ENCODE results near the gene CTNND2. TPM values are rescaled to one million over a fixed set of nuclear protein-coding genes. Genes with fewer than 3 reads are reported as not detected.

CTNND2 gene
- total RNA-seq, 1 donor from 2014 or later = 18.4 TPM

- intact Hi-C loops (cut with micrococcal nuclease) = no loop called here
- H3K4me1 ChIP-seq = no peaks in the 10 kb centered on the region
- no peaks in the 10 kb centered on the region for H3K27me3 ChIP-seq (ENCODE audit: low read depth)
- H3K9me3 ChIP-seq (replicated peaks) = no peaks in the 10 kb centered on the region
- H3K27ac ChIP-seq (replicated peaks) = no peak overlapping the region
- no peaks in the 10 kb centered on the region for H3K36me3 ChIP-seq
- no peak overlapping the region for H3K4me3 ChIP-seq
- no peak for DNase-seq
- TF ChIP-seq CTCF (IDR thresholded peaks at IDR 0.05; ENCODE audit: borderline replicate concordance) = no peak
These were observed 188.6 kb downstream of the CTNND2 start for GRCh38 chr5:11715461-11716196.

- Histone ChIP-seq H3K4me3 (no peak overlapping the region), H3K36me3 (no peaks in the 10 kb centered on the region), H3K9me3 (replicated peaks) (no peaks in the 10 kb centered on the region), H3K27me3 (ENCODE audit: low read depth) (no peaks in the 10 kb centered on the region), H3K4me1 (no peaks in the 10 kb centered on the region), H3K27ac (replicated peaks) (no peak overlapping the region)
- no peak for TF ChIP-seq CTCF (IDR thresholded peaks at IDR 0.05; ENCODE audit: borderline replicate concordance)
- no peak for DNase-seq
- intact Hi-C loops (cut with micrococcal nuclease) = no loop called here
These were observed 192.3 kb downstream of the CTNND2 start for GRCh38 chr5:11711932-11712331.

- intact Hi-C loops (cut with micrococcal nuclease) = no loop called here
- H3K4me3 ChIP-seq = no peak overlapping the region
- no peak for TF ChIP-seq CTCF (IDR thresholded peaks at IDR 0.05; ENCODE audit: borderline replicate concordance)
- no peak overlapping the region for H3K27ac ChIP-seq (replicated peaks)
- no peak for DNase-seq
- no peaks in the 10 kb centered on the region for H3K27me3 ChIP-seq (ENCODE audit: low read depth)
- no peaks in the 10 kb centered on the region for H3K4me1 ChIP-seq
- no peaks in the 10 kb centered on the region for H3K36me3 ChIP-seq
- no peaks in the 10 kb centered on the region for H3K9me3 ChIP-seq (replicated peaks)
These were observed 195.2 kb downstream of the CTNND2 start for GRCh38 chr5:11709021-11709420.

- H3K9me3 ChIP-seq (replicated peaks) = no peaks in the 10 kb centered on the region
- no peaks in the 10 kb centered on the region for H3K36me3 ChIP-seq
- no peaks in the 10 kb centered on the region for H3K4me1 ChIP-seq
- intact Hi-C loops (cut with micrococcal nuclease) = no loop called here
- no peak overlapping the region for H3K27ac ChIP-seq (replicated peaks)
- TF ChIP-seq CTCF (IDR thresholded peaks at IDR 0.05; ENCODE audit: borderline replicate concordance) = no peak
- H3K27me3 ChIP-seq (ENCODE audit: low read depth) = no peaks in the 10 kb centered on the region
- H3K4me3 ChIP-seq = no peak overlapping the region
- no peak for DNase-seq
These were observed 199.3 kb downstream of the CTNND2 start for GRCh38 chr5:11704916-11705315.

GRCh38 chr5:11700391-11700790, 203.9 kb downstream of the CTNND2 start:
- no peak for DNase-seq
- intact Hi-C loops (cut with micrococcal nuclease) = no loop called here
- H3K27me3 ChIP-seq (ENCODE audit: low read depth) = no peaks in the 10 kb centered on the region
- TF ChIP-seq CTCF (IDR thresholded peaks at IDR 0.05; ENCODE audit: borderline replicate concordance) = no peak
- no peaks in the 10 kb centered on the region for H3K9me3 ChIP-seq (replicated peaks)
- H3K36me3 ChIP-seq = no peaks in the 10 kb centered on the region
- H3K27ac ChIP-seq (replicated peaks) = no peak overlapping the region
- H3K4me3 ChIP-seq = no peak overlapping the region
- no peaks in the 10 kb centered on the region for H3K4me1 ChIP-seq
